NK-92 treated with Interleukin-12 subunit alpha and Interleukin-12 subunit beta, amount 100 ng/mL, for 24 hours (cell line): ENCODE measurements around the gene NOP14.
"Not testable (repeated sequence)": the region's sequence is repeated elsewhere in the genome, so short reads cannot be mapped to it uniquely, and the experiment has no call there.

Experiments used
- DNase-seq: peaks from one replicate; lab custom pipeline; 2025; lab: John Stamatoyannopoulos, UW

The NOP14 gene

GRCh38 chr4:2931512-2932301 lies 31.5 kb downstream of the NOP14 start:
- DNase-seq, result no peak

- DNase-seq, result no peak
These were observed 32.3 kb downstream of the NOP14 start for GRCh38 chr4:2930758-2931511.

GRCh38 chr4:2930135-2930757 lies 33.0 kb downstream of the NOP14 start:
- DNase-seq, result no peak

GRCh38 chr4:2929469-2929868 lies 33.7 kb downstream of the NOP14 start:
- DNase-seq, result no peak

- DNase-seq, result no peak
These were observed 34.7 kb downstream of the NOP14 start for GRCh38 chr4:2928242-2929176.

GRCh38 chr4:2927696-2928075 lies 35.5 kb downstream of the NOP14 start:
- no peak for DNase-seq

GRCh38 chr4:2927016-2927695 lies 36.0 kb downstream of the NOP14 start:
- no peak for DNase-seq

- no peak for DNase-seq
These were observed 37.0 kb downstream of the NOP14 start for GRCh38 chr4:2925931-2926860.

GRCh38 chr4:2925496-2925895 lies 37.7 kb downstream of the NOP14 start:
- DNase-seq, result no peak

- no peak for DNase-seq
These were observed 38.4 kb downstream of the NOP14 start for GRCh38 chr4:2924765-2925301.

GRCh38 chr4:2924286-2924685 lies 38.9 kb downstream of the NOP14 start:
- no peak for DNase-seq

GRCh38 chr4:2923668-2924173 lies 39.5 kb downstream of the NOP14 start:
- DNase-seq, result no peak

GRCh38 chr4:2923141-2923551 lies 40.1 kb downstream of the NOP14 start:
- no peak for DNase-seq

GRCh38 chr4:2922453-2923101 lies 40.6 kb downstream of the NOP14 start:
- not testable (repeated sequence) for DNase-seq

- DNase-seq, result not testable (repeated sequence)
These were observed 44.5 kb downstream of the NOP14 start for GRCh38 chr4:2918714-2919113.

- not testable (repeated sequence) for DNase-seq
These were observed 44.9 kb downstream of the NOP14 start for GRCh38 chr4:2918300-2918699.

- DNase-seq, result not testable (repeated sequence)
These were observed 46.5 kb downstream of the NOP14 start for GRCh38 chr4:2916696-2917095.

- no peak for DNase-seq
These were observed 47.4 kb downstream of the NOP14 start for GRCh38 chr4:2915789-2916188.
